Fibroblast of lung (primary cell): ENCODE measurements around the gene ZNF532. TPM values are rescaled to one million over a fixed set of nuclear protein-coding genes. Genes with fewer than 3 reads are reported as not detected.
"Not testable (repeated sequence)": the region's sequence is repeated elsewhere in the genome, so short reads cannot be mapped to it uniquely, and the experiment has no call there.

Source experiments
- DNase-seq, 2 donors: peaks; one replicate each; pipeline versions ENCODE4 v3.0.0 to v3.0.0-alpha.2; 2010; ENCODE audit warnings: low read depth in 2 of 2
- H2AFZ ChIP-seq: 2 replicates; pipeline ENCODE4 v1.5.1; 2012; ENCODE audit warnings: low read length, control low read depth, inconsistent platforms
- H3K27ac ChIP-seq: 2 replicates; pipeline ENCODE4 v1.5.1; 2011; ENCODE audit warnings: low read length, control low read depth; ENCODE audit not compliant: insufficient read depth
- H3K27me3 ChIP-seq: 2 replicates; pipeline ENCODE4 v1.5.1; 2011; ENCODE audit warnings: mild to moderate bottlenecking, low read length; ENCODE audit not compliant: control insufficient read depth, insufficient read depth
- H3K36me3 ChIP-seq: 2 replicates; pipeline ENCODE4 v1.5.1; 2011; ENCODE audit warnings: low read length; ENCODE audit not compliant: control insufficient read depth, insufficient read depth
- H3K4me1 ChIP-seq: 2 replicates; pipeline ENCODE4 v1.5.1; 2011; ENCODE audit warnings: low read length; ENCODE audit not compliant: control insufficient read depth, insufficient read depth; ENCODE audit errors: extremely low read depth
- H3K4me2 ChIP-seq: 2 replicates; pipeline ENCODE4 v1.5.1; 2011; ENCODE audit warnings: low read length, control low read depth; ENCODE audit not compliant: insufficient read depth; ENCODE audit errors: extremely low read depth
- H3K4me3 ChIP-seq, 4 experiments: fragments of 200-600 bp in 1 of 4; sonication (generic) in 1 of 4; replicated peaks in 1 of 4; 2 replicates each; pipeline ENCODE4 v1.5.1; 2011 to 2016; ENCODE audit warnings: low read length in 4 of 4, low read depth in 3 of 4, mild to moderate bottlenecking in 3 of 4, control low read depth in 2 of 4, inconsistent platforms in 1 of 4, mixed read lengths in 1 of 4; ENCODE audit not compliant: insufficient read depth in 1 of 4; ENCODE audit errors: control extremely low read depth in 1 of 4
- H3K79me2 ChIP-seq: 2 replicates; pipeline ENCODE4 v1.5.1; 2012; ENCODE audit warnings: mild to moderate bottlenecking, low read length, inconsistent platforms; ENCODE audit not compliant: control insufficient read depth, insufficient read depth
- H3K9ac ChIP-seq: 2 replicates; pipeline ENCODE4 v1.5.1; 2011; ENCODE audit warnings: mild to moderate bottlenecking, low read length, control low read depth; ENCODE audit not compliant: insufficient read depth
- H3K9me3 ChIP-seq: 2 replicates; pipeline ENCODE4 v1.5.1; 2012; ENCODE audit warnings: low read depth, low read length; ENCODE audit not compliant: control insufficient read depth, insufficient read depth
- H4K20me1 ChIP-seq: 2 replicates; pipeline ENCODE4 v1.5.1; 2011; ENCODE audit warnings: low read length; ENCODE audit not compliant: control insufficient read depth, insufficient read depth; ENCODE audit errors: extremely low read depth
- EZH2 ChIP-seq: IDR thresholded peaks from 2 replicates; pipeline ENCODE4 v1.5.1; 2012; ENCODE audit warnings: low read length, control low read depth, mild to moderate bottlenecking; ENCODE audit errors: missing control alignments
- polyA plus RNA-seq, 2 donors: library from polyadenylated mRNA; depleted of rRNA in 1 of 2; stranded (reverse) in 1 of 2; unstranded in 1 of 2; fragments of >200 nt; gene quantifications; 2 replicates each; pipeline ENCODE4 v1.2.1, GENCODE V29; 2011 to 2012; ENCODE audit warnings: missing spikeins in 1 of 2
- total RNA-seq: library from RNA; depleted of rRNA; stranded (reverse); fragments of >200 nt; gene quantifications from 2 replicates; pipeline ENCODE4 v1.2.1, GENCODE V29; 2014
- TF ChIP-seq, protein P1 (sequence below), 2 donors: IDR thresholded peaks in 1 of 2; conservative IDR thresholded peaks in 1 of 2; 1 replicate in 1 of 2; 2 replicates in 1 of 2; pipeline ENCODE4 v1.5.1; 2011 to 2012; ENCODE audit warnings: low read length in 2 of 2, control low read depth in 1 of 2, inconsistent platforms in 1 of 2, low read depth in 1 of 2, mild to moderate bottlenecking in 1 of 2

Gene ZNF532
- total and polyA plus RNA-seq, 2 donors (not counting 1 experiment from before 2014, with no cell fraction given): 57.3 to 64.6 TPM

DNA sequence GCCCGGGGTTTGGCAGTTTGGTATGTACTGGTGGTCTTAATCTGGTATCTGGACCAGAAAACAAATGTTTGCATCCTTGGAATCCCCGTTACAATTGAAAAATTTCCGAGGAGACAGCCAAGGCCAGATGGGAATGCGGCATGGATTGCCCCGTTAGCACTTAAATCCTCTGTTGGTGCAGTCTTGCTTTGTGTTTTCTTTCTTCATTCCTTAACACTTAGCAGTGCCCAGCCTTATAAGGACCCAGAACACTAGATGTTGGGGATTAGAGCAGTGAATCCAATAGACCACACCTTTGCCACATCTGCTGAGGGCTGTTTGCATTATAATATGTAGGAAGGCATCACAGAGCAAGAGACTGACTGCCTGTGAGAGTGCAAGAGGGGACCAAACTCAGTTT, 12.8 kb upstream of the ZNF532 start:
- DNase-seq: peak in 1 of 2 donors; percentile 73
- H3K4me1 ChIP-seq: no peaks in the 10 kb centered on the region
- H3K4me2 ChIP-seq: no peak overlapping the region
- H3K27ac ChIP-seq: no peak overlapping the region
- H3K9ac ChIP-seq: no peak overlapping the region
- no peaks in the 10 kb centered on the region for H3K9me3 ChIP-seq
- no peaks in the 10 kb centered on the region for H4K20me1 ChIP-seq
- no peaks in the 10 kb centered on the region for H3K79me2 ChIP-seq
- no peak overlapping the region for H2AFZ ChIP-seq
- no peaks in the 10 kb centered on the region for H3K27me3 ChIP-seq
- H3K4me3 ChIP-seq: no peak overlapping the region
- TF ChIP-seq EZH2: no peak
- TF ChIP-seq, protein P1, sequence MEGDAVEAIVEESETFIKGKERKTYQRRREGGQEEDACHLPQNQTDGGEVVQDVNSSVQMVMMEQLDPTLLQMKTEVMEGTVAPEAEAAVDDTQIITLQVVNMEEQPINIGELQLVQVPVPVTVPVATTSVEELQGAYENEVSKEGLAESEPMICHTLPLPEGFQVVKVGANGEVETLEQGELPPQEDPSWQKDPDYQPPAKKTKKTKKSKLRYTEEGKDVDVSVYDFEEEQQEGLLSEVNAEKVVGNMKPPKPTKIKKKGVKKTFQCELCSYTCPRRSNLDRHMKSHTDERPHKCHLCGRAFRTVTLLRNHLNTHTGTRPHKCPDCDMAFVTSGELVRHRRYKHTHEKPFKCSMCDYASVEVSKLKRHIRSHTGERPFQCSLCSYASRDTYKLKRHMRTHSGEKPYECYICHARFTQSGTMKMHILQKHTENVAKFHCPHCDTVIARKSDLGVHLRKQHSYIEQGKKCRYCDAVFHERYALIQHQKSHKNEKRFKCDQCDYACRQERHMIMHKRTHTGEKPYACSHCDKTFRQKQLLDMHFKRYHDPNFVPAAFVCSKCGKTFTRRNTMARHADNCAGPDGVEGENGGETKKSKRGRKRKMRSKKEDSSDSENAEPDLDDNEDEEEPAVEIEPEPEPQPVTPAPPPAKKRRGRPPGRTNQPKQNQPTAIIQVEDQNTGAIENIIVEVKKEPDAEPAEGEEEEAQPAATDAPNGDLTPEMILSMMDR (conservative IDR thresholded peaks at IDR 0.05 in 1 of 2, IDR thresholded peaks at IDR 0.05 in 1 of 2; ENCODE audit: low read depth in 1 of 2, low read length in 2 of 2): no peak
- H3K36me3 ChIP-seq: no peaks in the 10 kb centered on the region

DNA sequence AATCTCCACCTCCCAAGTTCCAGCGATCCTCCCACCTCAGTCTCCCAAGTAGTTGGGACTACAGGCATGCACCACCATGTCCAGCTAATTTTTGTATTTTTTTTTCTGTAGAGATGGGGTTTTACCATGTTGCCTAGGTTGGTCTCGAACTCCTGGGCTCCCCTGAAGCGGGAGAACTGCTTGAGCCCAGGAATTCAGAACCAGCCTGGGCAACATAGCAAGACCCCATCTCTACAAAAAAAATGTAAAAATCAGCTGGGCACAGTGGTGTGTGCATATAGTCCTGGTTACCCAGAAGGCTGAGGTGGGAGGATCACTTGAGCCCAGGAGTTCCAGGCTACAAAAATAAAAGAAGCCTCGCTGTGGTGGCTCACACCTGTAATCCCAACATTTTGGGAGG, 12.0 kb upstream of the ZNF532 start:
- H3K27ac ChIP-seq: no peak overlapping the region
- no peak for DNase-seq
- H4K20me1 ChIP-seq: no peaks in the 10 kb centered on the region
- no peaks in the 10 kb centered on the region for H3K36me3 ChIP-seq
- H3K79me2 ChIP-seq: no peaks in the 10 kb centered on the region
- H3K9me3 ChIP-seq: no peaks in the 10 kb centered on the region
- no peaks in the 10 kb centered on the region for H3K27me3 ChIP-seq
- H3K4me3 ChIP-seq: no peak overlapping the region
- H2AFZ ChIP-seq: no peak overlapping the region
- no peak overlapping the region for H3K9ac ChIP-seq
- peaks cover 3% of the 10 kb centered on the region for H3K4me1 ChIP-seq
- TF ChIP-seq, protein P1 (conservative IDR thresholded peaks at IDR 0.05 in 1 of 2, IDR thresholded peaks at IDR 0.05 in 1 of 2; ENCODE audit: low read depth in 1 of 2, low read length in 2 of 2): no peak
- no peak for TF ChIP-seq EZH2
- no peak overlapping the region for H3K4me2 ChIP-seq

DNA sequence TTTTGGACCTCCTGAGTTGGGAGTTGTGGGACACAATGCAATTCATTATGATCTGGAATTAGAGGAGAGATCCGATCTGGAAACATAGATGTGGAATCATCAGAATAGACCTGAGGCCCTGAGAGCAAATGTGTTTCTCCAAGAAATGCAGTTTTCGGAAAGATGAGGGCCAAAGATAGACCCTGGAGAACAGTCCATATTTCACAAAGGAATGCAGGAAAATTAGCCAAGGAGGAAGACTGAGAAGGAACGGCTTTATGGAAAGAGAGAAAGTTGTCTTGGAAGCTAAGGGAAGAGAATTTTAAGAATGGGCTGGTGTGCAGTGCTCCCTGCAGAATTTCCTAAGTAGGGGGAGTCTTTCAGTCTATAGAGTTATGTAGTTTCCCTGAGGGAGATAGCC, 11.1 kb upstream of the ZNF532 start:
- peaks cover 5% of the 10 kb centered on the region for H3K4me1 ChIP-seq
- no peak overlapping the region for H2AFZ ChIP-seq
- H3K79me2 ChIP-seq: no peaks in the 10 kb centered on the region
- TF ChIP-seq, protein P1 (conservative IDR thresholded peaks at IDR 0.05 in 1 of 2, IDR thresholded peaks at IDR 0.05 in 1 of 2; ENCODE audit: low read depth in 1 of 2, low read length in 2 of 2): no peak
- TF ChIP-seq EZH2: no peak
- no peaks in the 10 kb centered on the region for H4K20me1 ChIP-seq
- no peak overlapping the region for H3K27ac ChIP-seq
- no peak overlapping the region for H3K9ac ChIP-seq
- H3K4me3 ChIP-seq: no peak overlapping the region
- no peak for DNase-seq
- no peaks in the 10 kb centered on the region for H3K36me3 ChIP-seq
- no peak overlapping the region for H3K4me2 ChIP-seq
- H3K9me3 ChIP-seq: no peaks in the 10 kb centered on the region
- no peaks in the 10 kb centered on the region for H3K27me3 ChIP-seq

DNA sequence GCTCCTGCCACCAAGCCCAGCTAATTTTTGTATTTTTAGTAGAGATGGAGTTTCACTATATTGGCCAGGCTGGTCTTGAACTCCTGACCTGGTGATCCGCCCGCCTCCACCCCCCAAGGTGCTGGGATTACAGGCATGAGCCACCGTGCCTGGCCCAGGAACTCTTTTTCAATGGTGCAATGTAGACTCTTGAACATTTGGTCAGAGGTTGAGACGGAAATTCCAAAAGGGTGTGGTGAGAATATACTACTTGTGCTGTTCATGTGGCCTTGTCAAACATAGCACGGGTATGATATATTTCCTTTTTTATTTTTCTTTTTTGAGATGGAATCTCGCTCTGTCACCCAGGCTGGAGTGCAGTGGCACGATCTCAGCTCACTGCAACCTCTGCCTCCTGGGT, 9.2 kb upstream of the ZNF532 start:
- H3K4me3 ChIP-seq, H2AFZ ChIP-seq, H3K27ac ChIP-seq, H4K20me1 ChIP-seq, H3K27me3 ChIP-seq, H3K9me3 ChIP-seq, H3K36me3 ChIP-seq, H3K4me2 ChIP-seq, H3K9ac ChIP-seq, DNase-seq, H3K79me2 ChIP-seq: not testable (repeated sequence)
- H3K4me1 ChIP-seq: peaks cover 11% of the 10 kb centered on the region
